ENCODE measurements around the gene NTRK2.

DNA sequence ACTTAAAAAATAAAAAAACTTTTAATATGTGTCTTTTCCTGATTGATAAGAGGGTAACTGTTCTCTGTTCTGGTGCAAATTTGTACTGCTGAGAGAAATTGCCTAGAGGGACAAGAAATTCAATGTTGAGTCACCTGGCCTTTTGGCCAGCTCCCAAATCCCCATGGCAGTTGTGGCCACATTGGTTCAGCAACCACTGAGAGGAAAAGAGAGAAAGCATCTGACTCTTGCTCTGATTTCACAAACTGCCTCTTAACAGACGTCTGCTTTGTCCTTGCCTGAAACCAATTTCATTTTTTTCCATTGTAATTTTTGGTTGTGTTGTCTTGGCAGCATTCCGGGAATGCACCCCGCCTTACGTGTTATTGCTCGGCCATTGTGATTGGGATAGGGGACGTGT lies 42.4 kb downstream of the NTRK2 start:
- TF ChIP-seq, protein P1, sequence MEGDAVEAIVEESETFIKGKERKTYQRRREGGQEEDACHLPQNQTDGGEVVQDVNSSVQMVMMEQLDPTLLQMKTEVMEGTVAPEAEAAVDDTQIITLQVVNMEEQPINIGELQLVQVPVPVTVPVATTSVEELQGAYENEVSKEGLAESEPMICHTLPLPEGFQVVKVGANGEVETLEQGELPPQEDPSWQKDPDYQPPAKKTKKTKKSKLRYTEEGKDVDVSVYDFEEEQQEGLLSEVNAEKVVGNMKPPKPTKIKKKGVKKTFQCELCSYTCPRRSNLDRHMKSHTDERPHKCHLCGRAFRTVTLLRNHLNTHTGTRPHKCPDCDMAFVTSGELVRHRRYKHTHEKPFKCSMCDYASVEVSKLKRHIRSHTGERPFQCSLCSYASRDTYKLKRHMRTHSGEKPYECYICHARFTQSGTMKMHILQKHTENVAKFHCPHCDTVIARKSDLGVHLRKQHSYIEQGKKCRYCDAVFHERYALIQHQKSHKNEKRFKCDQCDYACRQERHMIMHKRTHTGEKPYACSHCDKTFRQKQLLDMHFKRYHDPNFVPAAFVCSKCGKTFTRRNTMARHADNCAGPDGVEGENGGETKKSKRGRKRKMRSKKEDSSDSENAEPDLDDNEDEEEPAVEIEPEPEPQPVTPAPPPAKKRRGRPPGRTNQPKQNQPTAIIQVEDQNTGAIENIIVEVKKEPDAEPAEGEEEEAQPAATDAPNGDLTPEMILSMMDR (IDR thresholded peaks at IDR 0.05; ENCODE audit: poor library complexity), result no peak
- no peak for TF ChIP-seq EZH2 (IDR thresholded peaks at IDR 0.05; ENCODE audit: borderline replicate concordance)

Data from hepatocyte (in vitro differentiated cells).